Mesenchymal stem cell (in vitro differentiated cells and primary cell): ENCODE measurements around the gene SGK1.
A peak's percentile ranks its signal among the peaks of the same experiment; 100 is the strongest.

Experiments used
- DNase-seq: peaks from one replicate; pipeline ENCODE4 v3.0.0-alpha.2; 2013
- H2AFZ ChIP-seq: one replicate; pipeline ENCODE4 v1.6.1; 2013; ENCODE audit warnings: low read depth, mild to moderate bottlenecking, control low read depth, inconsistent platforms, low read length, moderate library complexity
- H2AK5ac ChIP-seq: 2 replicates; pipeline ENCODE4 v1.6.1; 2013; ENCODE audit warnings: low read length, moderate library complexity, mild to moderate bottlenecking, inconsistent platforms; ENCODE audit not compliant: severe bottlenecking
- H2BK120ac ChIP-seq: one replicate; pipeline ENCODE4 v1.6.1; 2013; ENCODE audit warnings: low read depth, mild to moderate bottlenecking, inconsistent platforms, low read length, moderate library complexity
- H2BK12ac ChIP-seq, 2 experiments: one replicate each; pipeline ENCODE4 v1.6.1; 2013; ENCODE audit warnings: inconsistent platforms in 2 of 2, low read length in 2 of 2, mild to moderate bottlenecking in 2 of 2, moderate library complexity in 2 of 2, control low read depth in 1 of 2
- H2BK15ac ChIP-seq: one replicate; pipeline ENCODE4 v1.6.1; 2013; ENCODE audit warnings: mild to moderate bottlenecking, low read depth, inconsistent platforms; ENCODE audit not compliant: poor library complexity, severe bottlenecking
- H2BK5ac ChIP-seq: 2 replicates; pipeline ENCODE4 v1.6.1; 2013; ENCODE audit warnings: low read depth, mild to moderate bottlenecking, low read length, control low read depth, inconsistent platforms; ENCODE audit not compliant: poor library complexity, severe bottlenecking
- H3K14ac ChIP-seq, 2 experiments: one replicate each; pipeline ENCODE4 v1.6.1; 2013; ENCODE audit warnings: inconsistent platforms in 2 of 2, low read length in 2 of 2, control low read depth in 1 of 2, mild to moderate bottlenecking in 1 of 2, moderate library complexity in 1 of 2
- H3K18ac ChIP-seq, 2 experiments: one replicate each; pipeline ENCODE4 v1.6.1; 2013; ENCODE audit warnings: inconsistent platforms in 2 of 2, low read length in 2 of 2, control low read depth in 1 of 2, low read depth in 1 of 2, mild to moderate bottlenecking in 1 of 2
- H3K23ac ChIP-seq, 2 experiments: one replicate each; pipeline ENCODE4 v1.6.1; 2013; ENCODE audit warnings: inconsistent platforms in 2 of 2, low read length in 2 of 2, mild to moderate bottlenecking in 2 of 2, moderate library complexity in 2 of 2, control low read depth in 1 of 2
- H3K27ac ChIP-seq: 2 replicates; pipeline ENCODE4 v1.5.1; 2013; ENCODE audit warnings: mild to moderate bottlenecking, moderate library complexity, low read length, control low read depth, inconsistent platforms; ENCODE audit not compliant: poor library complexity, severe bottlenecking
- H3K27me3 ChIP-seq, 2 experiments: 2 replicates each; pipeline versions ENCODE4 v1.6.1 to v1.7.0; 2013; ENCODE audit warnings: low read length in 2 of 2, mild to moderate bottlenecking in 2 of 2, moderate library complexity in 2 of 2, control low read depth in 1 of 2, inconsistent platforms in 1 of 2; ENCODE audit not compliant: control insufficient read depth in 1 of 2, insufficient read depth in 1 of 2
- H3K36me3 ChIP-seq, 2 experiments: 2 replicates each; pipeline versions ENCODE4 v1.6.1 to v1.7.0; 2013; ENCODE audit warnings: low read length in 2 of 2, control low read depth in 1 of 2, inconsistent platforms in 1 of 2, low read depth in 1 of 2, mild to moderate bottlenecking in 1 of 2; ENCODE audit not compliant: insufficient read depth in 2 of 2, control insufficient read depth in 1 of 2
- H3K4ac ChIP-seq, 2 experiments: one replicate each; pipeline ENCODE4 v1.6.1; 2013; ENCODE audit warnings: inconsistent platforms in 2 of 2, low read length in 2 of 2, mild to moderate bottlenecking in 2 of 2, moderate library complexity in 2 of 2, control low read depth in 1 of 2, low read depth in 1 of 2
- H3K4me1 ChIP-seq: 2 replicates; pipeline ENCODE4 v1.6.1; 2013; ENCODE audit warnings: low read depth, low read length, control low read depth; ENCODE audit not compliant: control insufficient read depth, insufficient read depth
- H3K4me2 ChIP-seq: 2 replicates; pipeline ENCODE4 v1.6.1; 2013; ENCODE audit warnings: low read length, mild to moderate bottlenecking, inconsistent platforms; ENCODE audit not compliant: poor library complexity, severe bottlenecking
- H3K4me3 ChIP-seq, 2 experiments: 2 replicates each; pipeline versions ENCODE4 v1.5.1 to v1.7.0; 2013; ENCODE audit warnings: low read length in 2 of 2, mild to moderate bottlenecking in 2 of 2, control low read depth in 1 of 2, low read depth in 1 of 2; ENCODE audit not compliant: insufficient read depth in 1 of 2
- H3K79me1 ChIP-seq: replicated peaks from 2 replicates; pipeline ENCODE4 v1.6.1; 2013; ENCODE audit warnings: mild to moderate bottlenecking, control low read depth, low read length, inconsistent platforms; ENCODE audit not compliant: poor library complexity, severe bottlenecking
- H3K9ac ChIP-seq: 2 replicates; pipeline ENCODE4 v1.7.0; 2013; ENCODE audit warnings: mild to moderate bottlenecking, low read length, moderate library complexity
- H3K9me3 ChIP-seq: 2 replicates; pipeline ENCODE4 v1.7.0; 2013; ENCODE audit warnings: mild to moderate bottlenecking, low read length; ENCODE audit not compliant: control insufficient read depth
- H4K8ac ChIP-seq: one replicate; pipeline ENCODE4 v1.6.1; 2013; ENCODE audit warnings: inconsistent platforms, mild to moderate bottlenecking, low read length, moderate library complexity
- H4K91ac ChIP-seq: one replicate; pipeline ENCODE4 v1.6.1; 2013; ENCODE audit warnings: mild to moderate bottlenecking, low read length, inconsistent platforms
- WGBS: methylation state at CpG from one replicate; pipeline ENCODE4 v1.1.7; 2013; ENCODE audit warnings: mixed read lengths; 5-methylcytosine and 5-hydroxymethylcytosine counted together

SGK1 gene

DNA sequence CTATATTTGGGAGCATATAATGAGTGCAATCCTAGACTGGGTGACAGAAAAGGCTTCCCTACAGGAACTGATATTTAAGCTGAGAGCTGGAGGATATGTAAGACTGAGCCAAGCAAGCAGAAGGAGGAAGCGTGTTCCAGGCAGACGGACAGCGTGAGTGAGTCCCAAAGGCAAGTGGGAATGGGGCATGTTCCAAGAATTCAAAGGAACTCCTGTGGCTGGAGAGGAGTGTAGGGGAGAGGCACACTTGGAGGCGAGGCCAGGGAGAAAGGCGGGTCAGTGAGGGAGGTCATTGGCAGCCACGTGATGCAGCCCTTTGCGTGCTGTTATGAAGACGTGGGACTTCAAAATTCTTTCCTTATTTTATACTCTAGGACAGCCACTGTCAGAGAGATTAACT lies 27.9 kb upstream of the SGK1 start:
- H3K36me3 ChIP-seq, result no peaks in the 10 kb centered on the region
- H3K4ac ChIP-seq, result no peak overlapping the region
- H4K91ac ChIP-seq, result no peak overlapping the region
- 98% methylated on average over 5 of the region's 8 CpGs for WGBS
- H2BK12ac ChIP-seq, result no peak overlapping the region
- no peak overlapping the region for H3K4me3 ChIP-seq
- no peak for DNase-seq
- H4K8ac ChIP-seq, result no peak overlapping the region
- no peak overlapping the region for H3K23ac ChIP-seq
- H3K9ac ChIP-seq, result peak overlapping the region; percentile 50
- H3K27ac ChIP-seq, result no peak overlapping the region
- H2BK15ac ChIP-seq, result no peak overlapping the region
- no peaks in the 10 kb centered on the region for H3K27me3 ChIP-seq
- H3K18ac ChIP-seq, result no peak overlapping the region
- H2AK5ac ChIP-seq, result no peak overlapping the region
- no peak overlapping the region for H3K14ac ChIP-seq
- no peak overlapping the region for H2BK120ac ChIP-seq
- H3K4me1 ChIP-seq, result peaks cover 9% of the 10 kb centered on the region
- no peaks in the 10 kb centered on the region for H3K79me1 ChIP-seq
- H3K4me2 ChIP-seq, result no peak overlapping the region
- no peak overlapping the region for H2BK5ac ChIP-seq
- no peak overlapping the region for H2AFZ ChIP-seq
- H3K9me3 ChIP-seq, result no peaks in the 10 kb centered on the region

DNA sequence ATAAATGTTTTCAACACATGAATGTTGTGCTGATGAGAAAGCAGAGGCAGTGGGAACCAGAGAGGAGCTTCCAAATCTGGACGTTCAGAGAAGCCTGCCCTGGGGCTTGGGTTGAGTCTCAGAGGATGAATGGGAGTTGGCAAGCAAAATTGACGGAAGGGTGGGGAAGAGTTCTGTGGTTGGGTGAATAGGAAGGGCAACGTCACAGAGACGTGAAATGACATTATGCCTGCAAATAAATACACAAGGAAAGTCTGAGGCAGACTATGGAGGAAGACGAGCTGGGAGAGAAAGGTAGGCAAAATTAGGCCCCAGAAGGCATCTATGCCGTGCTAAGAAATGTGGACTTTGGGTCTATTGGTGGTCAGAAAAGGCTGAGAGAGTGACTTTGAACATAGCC lies 25.2 kb upstream of the SGK1 start:
- Histone ChIP-seq H3K4me2 (no peak overlapping the region), H2BK5ac (no peak overlapping the region), H3K18ac (no peak overlapping the region), H3K23ac (no peak overlapping the region), H3K9ac (no peak overlapping the region), H4K91ac (no peak overlapping the region), H3K4ac (no peak overlapping the region), H3K4me1 (peaks cover 2% of the 10 kb centered on the region), H2AK5ac (no peak overlapping the region), H3K36me3 (no peaks in the 10 kb centered on the region), H3K14ac (no peak overlapping the region), H3K79me1 (no peaks in the 10 kb centered on the region), H2BK120ac (no peak overlapping the region), H3K27ac (no peak overlapping the region), H3K27me3 (no peaks in the 10 kb centered on the region), H2AFZ (no peak overlapping the region), H2BK12ac (no peak overlapping the region), H3K4me3 (no peak overlapping the region), H2BK15ac (no peak overlapping the region), H3K9me3 (no peaks in the 10 kb centered on the region), H4K8ac (no peak overlapping the region)
- no peak for DNase-seq
- WGBS, result 90% methylated on average over 6 of the region's 6 CpGs

DNA sequence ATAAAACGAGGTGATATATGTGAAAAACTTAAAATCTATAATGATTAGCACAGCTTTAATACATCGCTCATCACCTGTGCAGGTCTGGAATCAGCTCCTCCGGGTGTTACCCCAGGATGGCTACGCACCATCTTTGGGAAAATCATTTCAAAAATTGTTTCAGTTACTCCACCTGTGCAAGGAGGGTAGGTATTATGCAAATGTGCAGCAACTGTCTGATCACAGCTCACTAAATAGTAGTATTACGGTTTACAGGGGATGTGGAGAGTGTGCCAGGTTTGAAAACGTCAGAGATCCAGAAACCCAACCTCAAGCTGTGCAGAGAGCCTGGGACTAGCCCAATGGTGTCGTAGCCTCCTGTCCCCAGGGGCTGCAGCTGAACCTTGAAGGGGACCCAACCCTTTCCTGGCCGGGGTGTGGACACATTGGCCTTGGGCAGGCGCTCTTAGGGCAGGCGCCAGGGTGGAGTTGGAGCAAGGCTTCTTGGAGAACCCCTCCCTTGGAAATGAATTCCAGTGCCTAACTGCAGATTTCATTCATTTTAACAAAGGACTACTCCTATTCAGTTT lies 24.2 kb upstream of the SGK1 start:
- no peak overlapping the region for H3K23ac ChIP-seq
- H3K79me1 ChIP-seq, result no peaks in the 10 kb centered on the region
- no peak overlapping the region for H2BK5ac ChIP-seq
- H3K4me1 ChIP-seq, result no peaks in the 10 kb centered on the region
- no peak overlapping the region for H2AK5ac ChIP-seq
- no peak overlapping the region for H2BK120ac ChIP-seq
- H3K27me3 ChIP-seq, result no peaks in the 10 kb centered on the region
- H2BK12ac ChIP-seq, result no peak overlapping the region
- 96% methylated on average over 8 of the region's 10 CpGs for WGBS
- H4K8ac ChIP-seq, result peak overlapping the region; percentile 2
- H3K18ac ChIP-seq, result no peak overlapping the region
- H3K4ac ChIP-seq, result no peak overlapping the region
- H3K36me3 ChIP-seq, result no peaks in the 10 kb centered on the region
- H3K27ac ChIP-seq, result no peak overlapping the region
- no peak overlapping the region for H4K91ac ChIP-seq
- H2BK15ac ChIP-seq, result no peak overlapping the region
- no peak overlapping the region for H2AFZ ChIP-seq
- peak overlapping the region in 1 of 2 experiments; percentile 11 for H3K14ac ChIP-seq
- H3K9ac ChIP-seq, result no peak overlapping the region
- no peak overlapping the region for H3K4me2 ChIP-seq
- no peak for DNase-seq
- H3K9me3 ChIP-seq, result no peaks in the 10 kb centered on the region
- no peak overlapping the region for H3K4me3 ChIP-seq

DNA sequence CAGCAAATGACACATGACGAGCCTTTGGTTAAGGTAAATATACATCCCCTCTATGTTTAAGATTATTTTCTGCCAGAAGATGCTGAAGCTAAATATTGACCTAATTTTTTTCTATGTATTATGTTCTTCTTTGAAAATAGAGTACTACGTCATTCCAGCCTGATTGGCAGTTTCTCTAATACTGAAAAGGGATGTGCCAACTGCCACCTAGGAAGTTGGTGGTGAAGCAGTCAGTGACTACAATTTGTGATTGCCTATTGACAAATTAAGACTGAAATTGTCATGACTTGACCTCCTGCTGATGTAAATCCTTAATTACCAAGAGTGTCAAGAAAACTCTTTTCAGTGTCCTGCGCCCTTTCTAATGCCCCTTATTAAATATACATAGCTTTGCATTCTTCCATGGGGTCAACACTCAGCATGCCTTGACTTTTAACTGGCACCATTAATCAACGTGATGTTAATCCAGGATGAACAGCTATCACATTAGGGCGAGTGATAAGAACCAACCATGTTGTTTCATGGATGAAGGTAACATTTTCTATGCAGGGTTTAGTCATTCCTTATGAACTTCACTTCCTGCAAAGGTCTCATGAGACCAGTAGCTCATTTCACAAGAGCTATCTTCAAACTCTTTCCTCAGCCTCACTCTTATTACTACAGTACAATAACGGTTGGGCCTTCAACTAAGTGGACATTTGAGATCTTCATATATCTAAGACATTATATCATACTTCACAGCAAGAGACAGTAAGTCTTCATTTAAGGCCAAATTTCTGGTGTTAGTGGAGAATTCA lies 22.5 kb upstream of the SGK1 start:
- Histone ChIP-seq H3K4me2 (no peak overlapping the region), H4K8ac (no peak overlapping the region), H2AFZ (no peak overlapping the region), H3K23ac (no peak overlapping the region), H2BK12ac (no peak overlapping the region), H3K27ac (no peak overlapping the region), H3K79me1 (no peaks in the 10 kb centered on the region), H2BK5ac (no peak overlapping the region), H3K9me3 (no peaks in the 10 kb centered on the region), H2BK120ac (no peak overlapping the region), H3K4me1 (no peaks in the 10 kb centered on the region), H3K14ac (no peak overlapping the region), H3K18ac (no peak overlapping the region), H4K91ac (no peak overlapping the region), H3K27me3 (no peaks in the 10 kb centered on the region), H3K4ac (no peak overlapping the region), H3K9ac (no peak overlapping the region), H2AK5ac (no peak overlapping the region), H3K4me3 (no peak overlapping the region), H2BK15ac (no peak overlapping the region), H3K36me3 (no peaks in the 10 kb centered on the region)
- DNase-seq, result peak; percentile 23
- 93% methylated on average over 4 of the region's 6 CpGs for WGBS
